Vagina (tissue), 2 donors: ENCODE data around the gene JDP2. TPM values are rescaled to one million over a fixed set of nuclear protein-coding genes. Genes with fewer than 3 reads are reported as not detected.
A peak's percentile ranks its signal among the peaks of the same experiment; 100 is the strongest.

Experiments
- DNase-seq, 2 donors: peaks; one replicate each; pipeline ENCODE4 v3.0.0-alpha.2; 2017; ENCODE audit errors: extremely low spot score in 2 of 2
- H3K27ac ChIP-seq: fragments of 200-600 bp; sonication (generic); one replicate; pipeline ENCODE4 v1.5.1; 2019
- H3K27me3 ChIP-seq: fragments of 200-600 bp; sonication (generic); one replicate; pipeline ENCODE4 v1.5.1; 2019
- H3K36me3 ChIP-seq, 2 donors: fragments of 200-600 bp; sonication (generic); one replicate each; pipeline ENCODE4 v1.5.1; 2017 to 2019
- H3K4me1 ChIP-seq: fragments of 200-600 bp; sonication (generic); one replicate; pipeline ENCODE4 v1.5.1; 2019
- H3K4me3 ChIP-seq, 2 donors: fragments of 200-600 bp; sonication (generic); 1 replicate in 1 of 2; 2 replicates in 1 of 2; pipeline ENCODE4 v1.5.1; 2016 to 2019
- H3K9me3 ChIP-seq: fragments of 200-600 bp; sonication (generic); one replicate; pipeline ENCODE4 v1.5.1; 2019
- CTCF ChIP-seq, 3 experiments: fragments of 450-650 bp in 2 of 3; fragments of 200-600 bp in 1 of 3; sonication (generic) in 1 of 3; IDR thresholded peaks; one replicate each; pipeline ENCODE4 v1.5.1; 2017 to 2019; ENCODE audit warnings: antibody characterized with exemption in 3 of 3, mild to moderate bottlenecking in 2 of 3, moderate library complexity in 2 of 3
- POLR2A ChIP-seq, 2 donors: fragments of 450-650 bp; IDR thresholded peaks; one replicate each; pipeline ENCODE4 v1.6.1; 2017; ENCODE audit warnings: antibody characterized with exemption in 2 of 2, mild to moderate bottlenecking in 2 of 2, moderate library complexity in 2 of 2
- POLR2AphosphoS5 ChIP-seq, 2 donors: sonication (generic); formaldehyde crosslinking; IDR thresholded peaks; one replicate each; pipeline ENCODE4 v1.9.0; 2017; ENCODE audit warnings: antibody characterized with exemption in 2 of 2, mild to moderate bottlenecking in 2 of 2, low read depth in 1 of 2; ENCODE audit not compliant: insufficient read depth in 1 of 2
- intact Hi-C: fragments of 100-400 bp; cut with DNase I; formaldehyde crosslinking; loops from one replicate; pipeline ENCODE4 v1.15.1; 2023
- total RNA-seq: library from RNA; depleted of rRNA; stranded (reverse); fragments of >200 nt; gene quantifications from one replicate; pipeline ENCODE4 v1.2.3, GENCODE V29; 2016

JDP2 gene
- total RNA-seq, 1 donor from 2014 or later: 66.5 TPM

DNA sequence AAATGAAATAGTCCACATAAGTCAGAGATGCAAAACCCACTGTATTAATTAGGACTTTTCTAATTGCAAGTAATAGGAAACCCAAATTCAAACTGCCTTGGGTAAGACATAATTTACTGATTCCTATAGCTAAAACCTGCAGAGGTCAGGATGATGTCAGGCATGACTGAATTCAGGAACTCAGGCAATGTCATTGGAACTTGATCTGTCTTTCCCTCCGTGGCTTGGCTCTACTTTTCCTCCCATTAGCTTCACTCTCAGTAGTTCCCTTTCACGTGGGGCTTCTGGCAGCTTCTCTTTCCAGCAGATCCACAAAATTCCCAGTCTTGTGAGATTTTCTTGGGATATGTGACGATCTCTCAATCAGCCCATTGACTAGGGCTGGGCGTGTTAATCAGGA is 2.4 kb upstream of the JDP2 start:
- Histone ChIP-seq H3K4me1 (peaks cover 25% of the 10 kb centered on the region), H3K27ac (no peak overlapping the region), H3K4me3 (no peak overlapping the region), H3K27me3 (no peaks in the 10 kb centered on the region), H3K36me3 (no peaks in the 10 kb centered on the region), H3K9me3 (no peaks in the 10 kb centered on the region)
- no peak for DNase-seq
- intact Hi-C loops: loop anchor here (10.0 kb wide), 1 partner anchor 111 kb away; no protein-coding TSS in a partner anchor
- no peak for TF ChIP-seq CTCF (IDR thresholded peaks at IDR 0.05)
- no peak for TF ChIP-seq POLR2AphosphoS5 (IDR thresholded peaks at IDR 0.05; ENCODE audit: insufficient read depth in 1 of 2, low read depth in 1 of 2)
- no peak for TF ChIP-seq POLR2A (IDR thresholded peaks at IDR 0.05)

GRCh38 chr14:75426332-75427125 is 1.3 kb upstream of the JDP2 start:
- Histone ChIP-seq H3K9me3 (no peaks in the 10 kb centered on the region), H3K4me1 (peaks cover 36% of the 10 kb centered on the region), H3K27ac (peak overlapping the region; percentile 89), H3K36me3 (no peaks in the 10 kb centered on the region), H3K27me3 (no peaks in the 10 kb centered on the region), H3K4me3 (peak overlapping the region; percentile 74 to 83)
- DNase-seq: no peak
- TF ChIP-seq POLR2AphosphoS5 (IDR thresholded peaks at IDR 0.05; ENCODE audit: insufficient read depth in 1 of 2, low read depth in 1 of 2) (no peak), CTCF (IDR thresholded peaks at IDR 0.05) (no peak), POLR2A (IDR thresholded peaks at IDR 0.05) (no peak)
- intact Hi-C loops: loop anchor here (10.0 kb wide), 1 partner anchor 112 kb away; no protein-coding TSS in a partner anchor

GRCh38 chr14:75427126-75427481 is 718 bp upstream of the JDP2 start:
- intact Hi-C loops: loop anchor here (10.0 kb wide), 1 partner anchor 112 kb away; no protein-coding TSS in a partner anchor
- peak overlapping the region; percentile 89 for H3K27ac ChIP-seq
- H3K36me3 ChIP-seq: peaks cover 0 to under 1% of the 10 kb centered on the region in 2 donors
- no peak for TF ChIP-seq POLR2AphosphoS5 (IDR thresholded peaks at IDR 0.05; ENCODE audit: insufficient read depth in 1 of 2, low read depth in 1 of 2)
- TF ChIP-seq CTCF (IDR thresholded peaks at IDR 0.05): no peak
- no peak for TF ChIP-seq POLR2A (IDR thresholded peaks at IDR 0.05)
- H3K27me3 ChIP-seq: no peaks in the 10 kb centered on the region
- H3K4me1 ChIP-seq: peaks cover 40% of the 10 kb centered on the region
- no peak for DNase-seq
- peak overlapping the region; percentile 74 to 83 for H3K4me3 ChIP-seq
- H3K9me3 ChIP-seq: no peaks in the 10 kb centered on the region

DNA sequence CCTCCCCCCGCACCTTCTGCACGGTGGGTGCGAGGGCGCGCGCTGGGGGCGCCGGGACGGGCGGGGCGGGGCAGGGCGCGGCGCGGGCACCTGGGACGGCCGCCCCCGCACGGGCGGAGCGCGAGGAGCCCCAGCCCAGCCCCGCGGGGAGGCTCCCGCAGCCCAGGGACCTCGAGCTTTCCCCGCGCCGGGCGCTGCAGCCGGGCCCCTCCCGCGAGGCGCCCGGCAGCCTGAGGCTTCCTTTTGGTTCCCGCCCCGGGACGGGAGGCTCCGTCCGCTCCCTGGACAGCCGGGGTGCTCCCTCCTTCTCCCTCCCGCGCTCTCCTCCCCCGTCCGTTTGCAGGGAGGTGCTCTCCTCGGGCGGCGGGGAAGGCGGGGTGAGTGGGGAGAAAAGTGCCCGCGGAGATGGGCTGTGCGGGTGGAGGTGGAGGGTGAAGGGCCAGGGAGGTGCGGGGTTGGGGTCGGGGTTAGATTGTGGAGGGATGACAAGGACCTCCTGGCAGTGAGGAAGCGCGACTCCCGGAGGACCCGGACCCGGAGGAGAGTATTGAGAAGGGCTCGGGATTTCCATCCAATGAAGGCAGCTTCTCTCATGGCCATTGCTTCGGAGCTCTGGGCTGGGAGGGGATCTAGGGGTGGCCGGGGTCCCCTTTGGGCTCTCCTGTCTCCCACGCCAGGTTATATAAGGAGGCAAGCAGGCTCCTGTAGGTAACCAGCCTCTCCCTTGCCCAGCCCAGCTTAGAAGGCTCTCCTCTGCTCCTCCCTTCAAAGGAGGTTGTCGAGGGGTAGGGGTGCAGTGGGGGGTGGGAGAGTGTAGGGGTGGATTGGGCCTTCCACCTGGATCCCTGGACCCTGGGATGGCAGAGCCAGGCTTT is 645 bp downstream of the JDP2 start:
- H3K27ac ChIP-seq: peak overlapping the region; percentile 85
- H3K4me3 ChIP-seq: peak overlapping the region; percentile 74 to 83
- intact Hi-C loops: loop anchor here (10.0 kb wide), 1 partner anchor 114 kb away; no protein-coding TSS in a partner anchor
- no peak for DNase-seq
- peaks cover 40% of the 10 kb centered on the region for H3K4me1 ChIP-seq
- TF ChIP-seq POLR2A (IDR thresholded peaks at IDR 0.05) (no peak), CTCF (IDR thresholded peaks at IDR 0.05) (no peak), POLR2AphosphoS5 (IDR thresholded peaks at IDR 0.05; ENCODE audit: insufficient read depth in 1 of 2, low read depth in 1 of 2) (no peak)
- H3K36me3 ChIP-seq: peaks cover 0 to 4% of the 10 kb centered on the region in 2 donors
- no peaks in the 10 kb centered on the region for H3K9me3 ChIP-seq
- H3K27me3 ChIP-seq: no peaks in the 10 kb centered on the region
